HK-2 (cell line): Measurements from ENCODE around the gene ENTHD1.
"Not testable (repeated sequence)": the region's sequence is repeated elsewhere in the genome, so short reads cannot be mapped to it uniquely, and the experiment has no call there.

Experiments
- DNase-seq: peaks from one replicate; pipeline ENCODE4 v3.0.0-alpha.2; 2018; ENCODE audit not compliant: unreplicated experiment

Gene ENTHD1

DNA sequence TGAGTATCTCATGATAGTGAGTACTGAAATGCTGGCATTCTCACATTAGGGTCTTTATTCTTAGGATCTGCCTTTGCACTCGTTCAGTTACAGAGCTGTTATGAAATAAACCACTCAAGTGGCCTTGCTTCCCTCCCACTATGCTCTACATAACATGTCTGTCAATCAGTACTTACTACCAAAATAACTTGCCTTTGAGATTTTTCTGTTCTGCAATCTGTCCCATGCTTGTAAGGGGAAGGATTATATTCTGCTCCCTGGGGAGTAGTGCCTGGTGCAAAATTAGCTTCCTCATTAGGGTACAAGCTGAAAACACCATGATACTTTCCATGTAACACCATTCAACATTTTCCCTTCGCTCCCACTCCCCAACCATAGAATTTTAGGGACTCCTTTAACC lies 5.4 kb upstream of the ENTHD1 start:
- no peak for DNase-seq

DNA sequence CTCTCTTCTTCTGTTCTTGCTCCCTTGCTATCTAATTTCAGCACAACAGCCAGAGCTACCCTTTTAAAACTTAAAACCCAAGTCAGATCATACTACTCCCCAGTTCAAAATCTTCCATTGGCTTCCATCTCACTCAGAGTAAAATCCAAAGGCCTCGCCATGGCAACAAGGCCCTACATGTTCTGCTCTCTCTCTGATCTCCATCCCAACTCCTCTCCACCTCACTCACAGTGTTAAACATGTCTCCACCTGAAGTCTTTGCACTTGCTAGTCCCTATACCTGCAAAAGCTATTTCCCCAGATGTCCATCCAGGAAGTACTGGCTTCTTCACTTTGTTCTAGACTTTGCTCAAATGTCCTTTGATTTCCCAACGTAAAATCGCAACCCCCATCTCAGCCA lies 4.3 kb upstream of the ENTHD1 start:
- DNase-seq: no peak

DNA sequence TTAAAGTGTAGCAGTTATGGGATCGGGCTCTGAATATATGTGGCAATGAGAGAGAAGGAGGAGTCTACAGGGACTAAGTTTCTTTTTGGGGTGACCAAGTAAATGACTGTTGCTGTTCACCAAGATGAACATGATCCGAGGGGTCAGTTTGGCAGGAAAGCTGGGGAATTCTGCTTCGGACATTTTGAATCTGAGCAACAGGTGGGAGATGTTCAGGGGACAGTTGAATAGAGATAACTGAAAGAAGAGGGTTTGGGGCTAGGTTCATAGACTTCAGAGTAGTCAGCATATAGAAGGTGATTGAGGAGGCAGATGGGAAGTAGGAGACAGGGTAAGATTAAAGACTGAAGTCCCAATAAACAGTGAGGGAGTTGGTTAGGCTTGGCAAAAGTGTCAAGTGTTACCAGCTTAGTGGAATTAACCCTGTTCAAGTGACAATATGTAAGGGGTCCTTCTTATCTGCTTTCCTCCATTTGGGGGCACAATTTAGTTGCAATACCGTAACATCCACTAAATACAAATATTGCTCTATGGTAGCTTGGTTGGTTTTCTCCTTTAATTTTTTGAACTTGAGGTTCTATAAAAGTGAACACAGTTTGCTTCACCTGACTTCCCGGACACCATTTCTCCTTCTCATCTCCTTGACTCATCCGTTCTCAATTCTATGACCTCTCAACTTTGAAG lies 2.9 kb upstream of the ENTHD1 start:
- no peak for DNase-seq

DNA sequence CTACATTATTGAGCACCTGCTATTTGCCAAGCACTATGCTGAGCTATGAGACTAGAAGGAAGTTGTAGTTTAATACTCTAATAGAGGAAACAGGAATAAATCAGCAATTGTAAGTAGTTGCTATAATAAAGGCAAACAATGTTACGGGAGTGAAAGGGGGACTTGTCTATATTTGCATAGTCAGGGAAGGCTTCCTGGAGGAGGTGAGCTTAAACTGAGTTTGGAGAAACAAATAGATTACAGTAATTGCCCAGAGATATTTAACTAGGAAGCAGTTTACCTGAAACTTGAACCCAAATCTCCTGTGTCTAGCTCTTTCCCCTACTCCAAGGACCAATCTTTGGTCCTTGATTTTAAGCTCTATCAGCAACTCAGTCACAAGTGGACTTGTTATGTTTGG lies 2.1 kb upstream of the ENTHD1 start:
- no peak for DNase-seq

DNA sequence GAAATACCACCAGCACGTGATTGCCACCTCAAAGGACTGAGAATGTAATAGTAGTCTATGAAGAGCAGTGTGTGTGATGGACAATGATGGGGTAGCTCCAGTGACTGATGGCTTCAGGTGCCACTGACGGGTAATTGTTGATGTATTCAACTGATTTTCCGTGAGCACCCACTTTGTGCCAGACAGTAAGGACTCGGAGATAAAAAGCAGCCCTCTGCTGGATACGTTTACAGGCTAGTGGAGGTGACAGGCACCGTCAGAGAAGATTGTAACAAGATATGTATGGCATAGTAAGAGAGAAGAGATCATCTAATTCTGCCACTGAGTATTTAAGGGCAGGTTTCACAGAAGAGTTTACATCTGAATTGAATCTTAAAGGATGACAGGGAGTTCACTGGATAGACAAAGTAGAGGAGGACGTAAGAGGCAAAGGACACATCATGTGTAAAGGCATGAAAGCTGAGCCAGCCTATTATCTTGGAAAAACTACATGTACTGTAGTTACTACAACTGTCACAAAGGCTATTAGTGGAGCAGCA lies 1.1 kb upstream of the ENTHD1 start:
- no peak for DNase-seq

DNA sequence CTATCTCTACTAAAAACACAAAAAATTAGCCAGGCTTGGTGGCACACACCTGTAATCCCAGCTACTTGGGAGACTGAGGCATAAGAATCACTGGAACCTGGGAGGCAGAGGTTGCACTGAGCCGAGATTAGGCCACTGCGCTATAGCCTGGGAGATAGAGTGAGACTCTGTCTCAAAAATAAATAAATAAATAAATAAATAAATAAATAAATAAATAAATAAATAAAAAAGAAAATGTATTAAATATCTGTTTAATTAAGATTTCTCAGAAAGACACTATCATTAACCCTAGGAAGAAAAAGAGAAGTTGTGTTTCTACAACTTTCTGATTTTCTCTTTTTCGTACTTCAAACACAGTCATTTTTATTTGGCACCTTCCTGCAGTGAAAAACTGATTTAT lies 3.6 kb downstream of the ENTHD1 start:
- DNase-seq: not testable (repeated sequence)

DNA sequence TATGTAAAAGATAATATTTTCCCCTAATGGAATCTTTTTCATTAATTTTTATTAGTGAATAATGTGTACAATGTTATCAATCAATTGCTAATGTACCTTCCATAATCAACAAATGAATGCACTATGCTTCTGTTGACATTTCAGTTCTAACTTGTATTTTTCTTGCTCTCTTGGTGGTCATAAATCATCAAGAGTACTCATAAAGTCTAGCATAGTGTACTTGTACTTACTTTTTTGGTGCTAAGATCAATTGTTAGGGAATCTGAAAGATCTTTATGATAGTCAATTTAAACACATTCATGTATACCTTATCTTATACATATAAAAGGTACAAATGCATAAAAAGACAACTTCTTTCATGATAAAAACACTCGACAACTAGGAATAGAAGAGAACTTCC lies 10.5 kb downstream of the ENTHD1 start:
- DNase-seq: no peak

DNA sequence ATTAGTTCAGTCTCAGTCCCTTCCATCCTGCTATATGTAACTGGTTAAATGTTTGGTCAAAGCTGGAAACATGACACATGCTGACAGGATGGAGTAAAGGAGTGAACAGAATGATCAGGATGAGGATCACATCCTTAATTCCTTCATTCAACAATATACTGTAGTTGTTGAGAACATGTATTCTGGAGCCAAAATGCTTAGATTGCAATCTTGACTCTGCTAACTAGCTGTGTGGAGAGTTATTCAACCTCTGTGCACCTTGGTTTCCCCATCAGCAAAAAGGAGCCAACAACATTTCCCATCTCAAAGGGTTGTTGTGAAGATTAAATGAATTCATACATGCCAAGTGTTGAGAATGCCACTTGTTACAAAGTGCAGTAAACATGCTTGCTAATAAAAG lies 12.8 kb downstream of the ENTHD1 start:
- no peak for DNase-seq

DNA sequence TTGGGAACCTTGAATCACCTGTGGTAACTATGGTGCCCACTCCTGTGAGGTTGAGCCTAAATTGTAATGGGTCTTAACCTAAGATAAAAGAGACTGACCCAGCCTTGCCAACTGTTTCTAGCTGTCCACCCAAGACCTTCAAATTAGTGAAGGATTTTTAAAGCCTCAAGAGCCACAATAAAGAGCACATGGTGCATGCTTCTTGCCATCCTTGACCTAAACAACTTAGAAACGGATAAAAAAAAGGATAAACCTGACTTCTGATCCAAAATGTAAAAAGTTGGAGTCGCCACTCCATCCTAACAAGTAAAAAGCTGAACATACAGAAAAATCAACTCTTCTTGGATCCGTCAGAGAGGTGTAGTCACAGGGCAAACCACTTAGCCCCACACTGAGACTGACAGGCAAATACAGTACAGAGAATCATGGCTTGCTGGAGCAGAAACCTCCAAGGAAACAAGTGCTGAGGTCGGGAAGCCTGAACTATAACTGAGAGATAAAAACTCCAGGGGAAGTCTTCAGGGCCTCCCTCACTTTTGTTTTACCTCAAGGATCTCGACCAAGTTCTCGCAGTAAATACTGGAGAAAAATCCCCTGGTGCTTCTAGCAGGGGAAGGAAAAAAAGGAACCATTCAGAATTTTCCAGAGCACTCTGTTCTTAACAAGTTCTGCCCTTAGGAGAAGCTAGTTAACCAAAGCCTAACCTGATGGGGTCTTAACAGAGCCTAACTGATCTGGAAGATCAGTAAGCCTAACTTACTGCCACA lies 16.3 kb downstream of the ENTHD1 start:
- no peak for DNase-seq

DNA sequence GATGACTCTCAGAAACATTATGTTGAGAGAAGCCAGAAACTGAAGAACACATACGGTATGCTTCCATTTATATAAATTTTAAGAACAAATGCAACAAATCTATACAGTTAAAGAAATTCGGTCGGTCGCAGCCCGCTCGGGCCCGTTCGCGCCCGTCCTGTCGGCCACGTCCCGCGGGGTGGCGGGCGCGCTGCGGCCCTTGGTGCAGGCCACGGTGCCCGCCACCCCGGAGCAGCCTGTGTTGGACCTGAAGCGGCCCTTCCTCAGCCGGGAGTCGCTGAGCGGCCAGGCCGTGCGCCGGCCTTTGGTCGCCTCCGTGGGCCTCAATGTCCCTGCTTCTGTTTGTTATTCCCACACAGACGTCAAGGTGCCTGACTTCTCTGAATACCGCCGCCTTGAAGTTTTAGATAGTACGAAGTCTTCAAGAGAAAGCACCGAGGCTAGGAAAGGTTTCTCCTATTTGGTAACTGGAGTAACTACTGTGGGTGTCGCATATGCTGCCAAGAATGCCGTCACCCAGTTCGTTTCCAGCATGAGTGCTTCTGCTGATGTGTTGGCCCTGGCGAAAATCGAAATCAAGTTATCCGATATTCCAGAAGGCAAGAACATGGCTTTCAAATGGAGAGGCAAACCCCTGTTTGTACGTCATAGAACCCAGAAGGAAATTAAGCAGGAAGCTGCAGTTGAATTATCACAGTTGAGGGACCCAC lies 18.2 kb downstream of the ENTHD1 start:
- not testable (repeated sequence) for DNase-seq

DNA sequence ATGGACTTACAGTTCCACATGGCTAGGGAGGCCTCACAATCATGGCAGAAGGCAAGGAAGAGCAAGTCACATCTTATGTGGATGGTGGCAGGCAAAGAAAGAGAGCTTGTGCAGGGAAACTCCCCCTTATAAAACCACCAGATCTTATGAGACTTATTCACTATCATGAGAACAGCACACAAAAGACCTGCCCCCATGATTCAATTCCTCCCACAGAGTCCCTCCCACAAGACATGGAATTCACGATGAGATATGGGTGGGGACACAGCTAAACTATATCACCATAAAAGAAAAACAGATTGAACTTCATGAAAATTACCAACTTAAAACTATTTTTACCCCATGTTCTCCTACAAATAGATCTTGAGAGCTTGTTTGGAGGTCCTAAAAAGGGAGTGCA lies 19.6 kb downstream of the ENTHD1 start:
- DNase-seq: no peak

DNA sequence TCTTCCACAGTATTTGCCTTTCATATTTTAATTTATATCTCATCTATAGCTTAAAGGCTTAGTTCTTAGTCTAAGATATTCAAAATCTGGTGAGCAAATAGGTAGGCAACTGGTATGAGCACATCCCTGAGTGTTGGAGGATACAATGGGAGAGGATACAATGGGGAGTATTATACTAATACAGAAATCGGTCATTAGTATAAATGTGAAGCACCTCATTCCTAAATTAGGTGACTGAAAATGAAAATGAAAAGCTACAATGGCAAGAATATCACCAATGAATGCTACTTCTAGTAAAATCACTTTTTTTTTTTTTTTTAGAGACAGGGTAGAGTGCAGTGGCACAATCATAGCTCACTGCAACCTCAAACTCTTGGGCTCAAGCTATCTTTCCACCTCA lies 21.0 kb downstream of the ENTHD1 start:
- DNase-seq: no peak

DNA sequence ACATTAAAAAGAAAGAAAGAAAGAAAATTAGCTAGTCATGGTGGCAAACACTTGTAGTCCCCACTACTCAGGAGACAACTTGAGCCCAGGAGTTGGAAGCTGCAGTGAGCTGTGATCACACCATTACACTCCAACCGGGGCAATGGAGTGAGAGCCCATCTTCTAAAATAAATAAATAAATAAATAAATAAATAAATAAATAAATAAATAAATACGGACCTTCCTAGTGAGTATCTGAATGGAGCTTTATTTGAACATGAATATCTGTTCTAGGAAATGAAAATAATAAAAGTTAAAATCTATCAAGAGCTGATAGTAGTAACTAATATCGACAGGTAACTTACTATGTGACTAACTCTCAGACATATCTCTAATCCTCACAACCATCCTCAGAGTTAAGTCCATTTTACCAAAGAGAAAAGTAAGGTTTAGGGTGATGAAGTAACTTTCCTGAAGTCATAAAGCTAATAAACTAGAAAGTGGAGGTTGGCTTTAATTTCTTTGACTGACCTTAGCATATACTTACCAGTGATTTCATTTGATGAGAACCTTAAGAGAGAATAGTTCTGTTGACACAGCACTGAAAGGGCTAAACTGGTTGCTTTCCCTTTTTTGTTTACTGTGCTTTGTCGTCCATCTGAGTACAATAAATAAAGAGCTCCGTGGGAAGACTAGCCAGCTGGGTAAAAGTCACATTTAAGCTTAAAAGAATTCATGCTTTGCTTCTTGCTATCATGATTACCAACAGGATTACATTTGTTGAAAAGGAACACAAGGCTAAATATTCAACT lies 22.4 kb downstream of the ENTHD1 start:
- DNase-seq: no peak

DNA sequence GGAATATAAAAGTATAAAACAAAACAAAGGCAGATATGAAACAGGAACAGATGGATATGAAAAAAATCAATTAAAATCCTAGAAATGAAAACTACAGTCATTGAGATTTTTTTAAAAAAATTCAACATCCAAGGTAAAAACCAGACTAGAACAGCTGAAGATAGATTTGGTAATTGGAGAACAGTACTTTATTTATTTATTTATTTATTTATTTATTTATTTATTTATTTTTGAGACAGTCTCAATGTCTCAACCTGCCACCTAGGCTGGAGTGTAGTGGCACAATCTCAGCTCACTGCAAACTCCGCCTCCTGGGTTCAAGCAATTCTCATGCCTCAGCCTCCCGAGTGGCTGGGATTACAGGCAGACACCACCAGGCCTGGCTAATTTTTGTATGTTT lies 23.8 kb downstream of the ENTHD1 start:
- DNase-seq: not testable (repeated sequence)

DNA sequence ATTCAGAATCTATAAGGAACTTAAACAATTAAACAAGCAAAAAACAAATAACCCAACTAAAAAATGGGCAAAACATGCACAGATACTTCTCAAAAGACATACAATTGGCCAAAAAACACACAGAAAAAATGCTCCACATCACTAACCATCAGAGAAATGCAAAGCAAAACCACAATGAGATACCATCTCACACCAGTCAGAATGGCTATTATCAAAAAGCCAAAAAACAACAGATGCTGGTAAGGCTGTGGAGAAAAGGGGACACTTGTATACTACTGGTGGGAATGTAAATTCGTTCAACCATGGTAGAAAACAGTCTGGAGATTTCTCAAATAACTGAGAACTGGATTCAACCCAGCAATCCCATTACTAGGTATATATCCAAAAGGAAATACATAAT lies 24.8 kb downstream of the ENTHD1 start:
- no peak for DNase-seq

DNA sequence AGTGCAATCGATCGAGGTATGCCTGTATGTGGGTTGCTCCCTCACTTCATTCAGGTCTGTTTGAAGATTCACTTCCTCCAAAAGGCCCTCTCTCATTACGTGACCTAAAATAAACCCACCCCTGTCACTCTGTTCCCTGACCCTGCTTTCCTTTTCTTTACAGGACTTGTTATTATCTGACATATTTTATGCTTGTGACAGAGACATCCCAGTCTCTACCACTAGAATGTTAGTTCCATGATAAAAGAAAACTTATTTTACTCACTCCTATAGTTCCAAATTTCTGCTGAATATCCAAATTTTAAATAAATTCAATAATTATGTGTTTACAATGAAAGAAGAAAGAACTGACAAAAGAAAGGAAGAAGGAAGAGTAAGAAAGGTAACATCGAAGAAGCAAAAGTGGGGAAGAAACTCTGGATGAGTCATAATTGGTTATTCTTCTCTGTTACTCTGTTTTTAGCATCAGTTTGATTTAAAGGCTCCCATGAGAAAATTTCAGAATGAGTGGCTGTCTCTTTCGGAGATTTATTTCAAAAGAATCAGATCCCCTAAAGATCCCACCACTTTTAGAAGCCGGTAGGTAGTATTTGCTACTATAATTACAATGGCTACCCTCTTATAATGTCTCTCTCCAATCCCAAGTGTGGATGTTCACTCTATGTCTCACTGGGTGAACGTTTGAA lies 33.5 kb downstream of the ENTHD1 start:
- no peak for DNase-seq

DNA sequence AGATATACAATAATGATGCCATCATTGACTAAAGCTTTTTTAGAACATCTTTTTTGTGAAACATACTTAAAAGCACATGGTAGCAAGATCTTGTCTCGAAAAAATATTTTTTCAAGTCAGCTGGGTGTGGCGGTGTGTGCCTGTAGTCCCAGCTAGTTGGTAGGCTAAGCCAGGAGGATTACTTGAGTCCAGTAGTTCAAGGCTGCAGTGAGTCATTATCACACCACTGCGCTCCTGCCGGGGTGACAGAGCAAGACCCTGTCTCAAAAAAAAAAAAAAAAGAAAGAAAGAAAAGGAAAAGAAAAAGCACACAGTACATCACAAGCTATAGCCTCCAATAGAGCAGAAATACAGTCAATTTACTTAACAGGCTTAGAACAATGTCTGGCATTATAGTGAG lies 37.0 kb downstream of the ENTHD1 start:
- DNase-seq: no peak

DNA sequence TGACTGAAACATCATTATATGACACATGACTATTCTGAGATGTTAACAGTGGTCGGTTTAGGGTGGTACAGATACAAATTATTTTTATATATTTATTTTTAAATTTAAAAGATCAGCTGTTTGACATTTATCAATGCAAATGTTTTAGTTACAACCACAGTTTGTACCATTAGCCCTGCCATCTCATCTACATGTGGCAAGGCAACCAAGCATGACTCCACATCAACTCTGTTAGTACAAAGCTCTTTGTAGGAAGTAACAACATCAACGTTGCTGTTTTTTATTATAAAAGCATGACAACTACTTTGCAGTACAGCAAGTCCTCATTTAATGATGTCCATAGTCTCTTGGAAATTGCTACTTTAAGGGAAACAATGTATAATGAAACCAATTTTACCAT lies 40.8 kb downstream of the ENTHD1 start:
- no peak for DNase-seq

DNA sequence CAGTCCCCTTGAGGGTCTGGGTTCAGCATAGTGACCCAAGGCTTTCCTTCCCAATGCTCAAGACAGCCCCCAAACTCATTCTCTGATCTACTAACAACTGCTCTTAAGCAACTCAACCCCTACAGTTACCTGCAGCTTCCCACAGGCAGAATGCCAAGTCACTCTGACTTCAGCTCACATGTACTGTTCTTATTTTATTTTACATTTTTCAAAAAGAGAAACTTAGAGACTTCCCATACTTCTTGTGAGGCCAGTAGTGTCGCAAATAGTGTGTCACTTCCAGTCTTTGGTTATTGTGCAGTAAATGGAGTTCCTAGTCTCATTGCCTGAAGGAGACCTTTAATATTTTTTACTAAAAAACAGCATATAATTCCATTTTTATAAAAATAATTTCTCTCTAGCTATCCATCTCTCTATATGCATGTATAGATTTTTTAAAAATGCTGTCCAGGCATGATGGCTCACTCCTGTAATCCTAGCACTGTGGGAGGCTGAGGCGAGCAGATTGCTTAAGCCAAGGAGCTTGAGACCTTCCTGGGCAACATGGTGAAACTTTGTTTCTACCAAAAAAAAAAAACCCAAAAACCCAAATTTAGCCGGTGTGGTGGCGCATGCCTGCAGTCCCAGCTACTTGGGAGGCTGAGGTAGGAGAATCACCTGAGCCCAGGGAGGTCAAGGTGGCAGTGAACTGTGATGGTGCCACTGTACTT lies 41.8 kb downstream of the ENTHD1 start:
- no peak for DNase-seq

DNA sequence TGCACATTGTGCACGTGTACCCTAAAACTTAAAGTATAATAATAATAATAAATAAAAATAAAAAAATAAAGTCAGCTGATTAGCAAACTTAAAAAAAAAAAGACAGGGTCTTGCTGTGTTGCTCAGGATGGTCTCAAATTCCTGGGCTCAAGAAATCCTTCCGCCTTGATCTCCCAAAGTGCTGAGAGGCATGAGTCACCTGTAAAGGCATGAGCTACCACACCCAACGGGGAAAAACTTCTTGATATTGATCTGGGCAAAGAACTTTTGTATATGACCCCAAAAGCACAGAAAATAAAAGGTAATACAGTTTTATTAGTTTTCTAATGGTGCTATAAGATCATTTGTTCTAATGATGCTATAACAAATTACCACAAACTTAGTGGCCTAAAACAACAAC lies 46.1 kb downstream of the ENTHD1 start:
- DNase-seq: no peak

DNA sequence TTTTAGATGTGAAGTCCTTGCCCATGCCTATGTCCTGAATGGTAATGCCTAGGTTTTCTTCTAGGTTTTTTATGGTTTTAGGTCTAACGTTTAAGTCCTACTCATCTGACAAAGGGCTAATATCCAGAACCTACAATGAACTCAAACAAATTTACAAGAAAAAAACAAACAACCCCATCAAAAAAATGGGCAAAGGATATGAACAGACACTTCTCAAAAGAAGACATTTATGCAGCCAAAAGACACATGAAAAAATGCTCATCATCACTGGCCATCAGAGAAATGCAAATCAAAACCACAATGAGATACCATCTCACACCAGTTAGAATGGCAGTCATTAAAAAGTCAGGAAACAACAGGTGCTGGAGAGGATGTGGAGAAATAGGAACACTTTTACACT lies 47.0 kb downstream of the ENTHD1 start:
- not testable (repeated sequence) for DNase-seq
